Liver (tissue), 9 donors: Measurements from ENCODE around the gene CCNB1IP1. TPM values are rescaled to one million over a fixed set of nuclear protein-coding genes. Genes with fewer than 3 reads are reported as not detected.

Experiments used
- DNase-seq: peaks from one replicate; pipeline ENCODE4 v3.0.0-alpha.2; 2017; ENCODE audit warnings: low spot score
- H3K27ac ChIP-seq, 2 donors: one replicate each; pipeline ENCODE4 v1.7.0; 2013; ENCODE audit warnings: inconsistent platforms in 2 of 2, low read length in 2 of 2, control low read depth in 1 of 2, low read depth in 1 of 2, mild to moderate bottlenecking in 1 of 2
- H3K27me3 ChIP-seq, 4 donors: one replicate each; pipeline versions ENCODE4 v1.6.1 to v1.7.0; 2013; ENCODE audit warnings: low read length in 3 of 4, inconsistent platforms in 1 of 4, mild to moderate bottlenecking in 1 of 4, moderate library complexity in 1 of 4; ENCODE audit not compliant: control insufficient read depth in 4 of 4, insufficient read depth in 4 of 4
- H3K36me3 ChIP-seq, 4 donors: one replicate each; pipeline versions ENCODE4 v1.6.1 to v1.7.0; 2013; ENCODE audit warnings: low read length in 3 of 4, mild to moderate bottlenecking in 3 of 4, low read depth in 1 of 4, moderate library complexity in 1 of 4; ENCODE audit not compliant: control insufficient read depth in 4 of 4, insufficient read depth in 3 of 4
- H3K4me1 ChIP-seq, 4 donors: one replicate each; pipeline versions ENCODE4 v1.6.1 to v1.7.0; 2013; ENCODE audit warnings: low read length in 3 of 4, mild to moderate bottlenecking in 3 of 4, moderate library complexity in 1 of 4; ENCODE audit not compliant: control insufficient read depth in 4 of 4, insufficient read depth in 4 of 4
- H3K4me3 ChIP-seq, 3 donors: one replicate each; pipeline versions ENCODE4 v1.6.1 to v1.7.0; 2013; ENCODE audit warnings: low read length in 3 of 3, control low read depth in 1 of 3, low read depth in 1 of 3, mild to moderate bottlenecking in 1 of 3
- H3K9ac ChIP-seq, 2 donors: one replicate each; pipeline ENCODE4 v1.7.0; 2013; ENCODE audit warnings: low read length in 2 of 2, mild to moderate bottlenecking in 2 of 2, moderate library complexity in 2 of 2, control low read depth in 1 of 2, low read depth in 1 of 2
- H3K9me3 ChIP-seq, 4 donors: one replicate each; pipeline versions ENCODE4 v1.6.1 to v1.7.0; 2013; ENCODE audit warnings: low read length in 3 of 4; ENCODE audit not compliant: control insufficient read depth in 4 of 4
- EGR1 ChIP-seq, 2 donors: IDR thresholded peaks; 2 replicates each; pipeline ENCODE4 v1.6.1; 2016 to 2018; ENCODE audit warnings: antibody characterized with exemption in 2 of 2, low read depth in 2 of 2
- FOXA1 ChIP-seq: IDR thresholded peaks from 2 replicates; pipeline ENCODE4 v1.6.1; 2016; ENCODE audit warnings: antibody characterized with exemption
- FOXA2 ChIP-seq: IDR thresholded peaks from 2 replicates; pipeline ENCODE4 v1.6.1; 2016; ENCODE audit warnings: antibody characterized with exemption
- GABPA ChIP-seq, 2 donors: IDR thresholded peaks in 1 of 2; conservative IDR thresholded peaks in 1 of 2; 2 replicates each; pipeline ENCODE4 v1.6.1; 2016; ENCODE audit warnings: antibody characterized with exemption in 2 of 2, mild to moderate bottlenecking in 1 of 2, moderate library complexity in 1 of 2
- HNF4A ChIP-seq, 2 donors: conservative IDR thresholded peaks; 2 replicates each; pipeline ENCODE4 v1.6.1; 2016; ENCODE audit warnings: antibody characterized with exemption in 2 of 2, mild to moderate bottlenecking in 2 of 2
- HNF4G ChIP-seq: IDR thresholded peaks from 2 replicates; pipeline ENCODE4 v1.6.1; 2016; ENCODE audit warnings: antibody characterized with exemption
- JUND ChIP-seq, 2 donors: IDR thresholded peaks; 2 replicates each; pipeline ENCODE4 v1.6.1; 2016; ENCODE audit warnings: antibody characterized with exemption in 2 of 2
- MAX ChIP-seq: IDR thresholded peaks from 2 replicates; pipeline ENCODE4 v1.6.1; 2016; ENCODE audit warnings: antibody characterized with exemption
- NR2F2 ChIP-seq: IDR thresholded peaks from 2 replicates; pipeline ENCODE4 v1.6.1; 2016; ENCODE audit warnings: antibody characterized with exemption
- RAD21 ChIP-seq, 2 donors: IDR thresholded peaks; 2 replicates each; pipeline ENCODE4 v1.6.1; 2016; ENCODE audit warnings: antibody characterized with exemption in 2 of 2, mild to moderate bottlenecking in 2 of 2
- REST ChIP-seq: IDR thresholded peaks from 2 replicates; pipeline ENCODE4 v1.6.1; 2016; ENCODE audit warnings: antibody characterized with exemption, mild to moderate bottlenecking
- RXRA ChIP-seq, 2 donors: IDR thresholded peaks; 2 replicates each; pipeline ENCODE4 v1.6.1; 2017 to 2018; ENCODE audit warnings: antibody characterized with exemption in 2 of 2, mild to moderate bottlenecking in 1 of 2
- SP1 ChIP-seq: IDR thresholded peaks from 2 replicates; pipeline ENCODE4 v1.6.1; 2018; ENCODE audit warnings: antibody characterized with exemption, mild to moderate bottlenecking
- TAF1 ChIP-seq: conservative IDR thresholded peaks from 2 replicates; pipeline ENCODE4 v1.6.1; 2016; ENCODE audit warnings: antibody characterized with exemption, mild to moderate bottlenecking
- YY1 ChIP-seq: IDR thresholded peaks from 2 replicates; pipeline ENCODE4 v1.6.1; 2016; ENCODE audit warnings: antibody characterized with exemption, mild to moderate bottlenecking
- WGBS: extraction: QIAGEN DNeasy Blood & Tissue Kit; methylation state at CpG from one replicate; pipeline ENCODE4 v1.1.7; 2013; 5-methylcytosine and 5-hydroxymethylcytosine counted together
- polyA plus RNA-seq, 2 donors: library from polyadenylated mRNA; stranded (reverse) in 1 of 2; unstranded in 1 of 2; fragments of 200-250 nt in 1 of 2; fragments of >200 nt in 1 of 2; fragmentation: Nextera tagmentation in 1 of 2; extraction: Ambion mirVana in 1 of 2; gene quantifications; one replicate each; pipeline versions ENCODE4 v1.2.1 to v1.2.3, GENCODE V29; 2013 to 2015
- total RNA-seq, 2 donors: library from RNA; depleted of rRNA; stranded (reverse); fragments of >200 nt; gene quantifications; one replicate each; pipeline ENCODE4 v1.2.3, GENCODE V29; 2014
- TF ChIP-seq, protein P1 (sequence below): IDR thresholded peaks from 2 replicates; pipeline ENCODE4 v1.6.1; 2016; ENCODE audit warnings: antibody characterized with exemption
- TF ChIP-seq, protein P2 (sequence below): fragments of 150-350 bp; IDR thresholded peaks from 2 replicates; pipeline ENCODE4 v1.5.1; 2017; ENCODE audit warnings: improper control_type of control experiment, low read depth, low read length; ENCODE audit not compliant: missing input control
- TF ChIP-seq, protein P3 (sequence below): IDR thresholded peaks from 2 replicates; pipeline ENCODE4 v1.6.1; 2016; ENCODE audit warnings: antibody characterized with exemption
- donor health status: healthy.
- donor health status: healthy.
- donor health status: healthy.
- donor health status: healthy.
- donor health status: healthy.

Gene CCNB1IP1
- total and polyA plus RNA-seq, 4 donors: 14.5 to 31.0 (median 15.7) TPM

DNA sequence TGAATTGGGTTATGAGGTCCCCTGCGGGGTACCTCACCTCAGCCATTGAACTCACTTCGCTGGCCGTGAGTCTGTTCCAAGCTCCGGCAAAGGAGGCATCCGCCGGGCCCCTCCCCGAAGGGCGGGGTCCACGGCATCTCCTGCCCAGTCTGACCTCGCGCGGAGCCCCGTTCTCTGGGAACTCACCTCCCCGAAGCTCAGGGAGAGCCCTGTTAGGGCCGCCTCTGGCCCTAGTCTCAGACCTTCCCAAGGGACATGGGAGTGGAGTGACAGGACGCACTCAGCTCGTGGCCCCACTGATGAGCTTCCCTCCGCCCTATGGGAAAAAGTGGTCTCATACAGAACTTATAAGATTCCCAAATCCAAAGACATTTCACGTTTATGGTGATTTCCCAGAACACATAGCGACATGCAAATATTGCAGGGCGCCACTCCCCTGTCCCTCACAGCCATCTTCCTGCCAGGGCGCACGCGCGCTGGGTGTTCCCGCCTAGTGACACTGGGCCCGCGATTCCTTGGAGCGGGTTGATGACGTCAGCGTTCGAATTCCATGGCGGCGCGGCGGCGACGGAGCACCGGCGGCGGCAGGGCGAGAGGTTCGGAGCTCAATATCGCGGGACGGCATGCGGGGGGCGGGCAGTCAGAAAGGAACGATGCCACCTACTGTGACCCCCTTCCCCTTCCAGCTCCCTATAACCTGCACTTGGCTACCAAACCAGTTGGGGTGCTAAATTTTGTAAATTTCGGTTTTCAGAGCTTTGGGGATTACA, 10.2 kb upstream of the CCNB1IP1 start, which contains the start of gene PARP2:
PARP2 (plus strand) TSS at position 544 of the 770 bp plus-strand sequence; CDS start at position 551, 7 bp downstream.
- peaks cover 1 to 14% (median 7%) of the 10 kb centered on the region in 4 donors for H3K36me3 ChIP-seq
- peaks cover 0 to 8% (median 7%) of the 10 kb centered on the region in 4 donors for H3K4me1 ChIP-seq
- H3K9ac ChIP-seq: peak within 1 kb of the TSS; percentile 96 to 97
- under 1% methylated on average over 50 of the region's 50 CpGs for WGBS
- H3K4me3 ChIP-seq: peak within 1 kb of the TSS; percentile 79 to 92 (median 92)
- no peaks in the 10 kb centered on the region for H3K27me3 ChIP-seq
- peak within 1 kb of the TSS; percentile 86 to 88 for H3K27ac ChIP-seq
- DNase-seq: peak; percentile 93
- TF ChIP-seq RAD21 (IDR thresholded peaks at IDR 0.05): peak in 1 of 2 donors; percentile 13
- peak; percentile 61 to 80 for TF ChIP-seq HNF4A (conservative IDR thresholded peaks at IDR 0.05)
- TF ChIP-seq, protein P1, sequence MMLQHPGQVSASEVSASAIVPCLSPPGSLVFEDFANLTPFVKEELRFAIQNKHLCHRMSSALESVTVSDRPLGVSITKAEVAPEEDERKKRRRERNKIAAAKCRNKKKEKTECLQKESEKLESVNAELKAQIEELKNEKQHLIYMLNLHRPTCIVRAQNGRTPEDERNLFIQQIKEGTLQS: peak; percentile 93
- peak; percentile 88 for TF ChIP-seq MAX
- TF ChIP-seq, protein P2, sequence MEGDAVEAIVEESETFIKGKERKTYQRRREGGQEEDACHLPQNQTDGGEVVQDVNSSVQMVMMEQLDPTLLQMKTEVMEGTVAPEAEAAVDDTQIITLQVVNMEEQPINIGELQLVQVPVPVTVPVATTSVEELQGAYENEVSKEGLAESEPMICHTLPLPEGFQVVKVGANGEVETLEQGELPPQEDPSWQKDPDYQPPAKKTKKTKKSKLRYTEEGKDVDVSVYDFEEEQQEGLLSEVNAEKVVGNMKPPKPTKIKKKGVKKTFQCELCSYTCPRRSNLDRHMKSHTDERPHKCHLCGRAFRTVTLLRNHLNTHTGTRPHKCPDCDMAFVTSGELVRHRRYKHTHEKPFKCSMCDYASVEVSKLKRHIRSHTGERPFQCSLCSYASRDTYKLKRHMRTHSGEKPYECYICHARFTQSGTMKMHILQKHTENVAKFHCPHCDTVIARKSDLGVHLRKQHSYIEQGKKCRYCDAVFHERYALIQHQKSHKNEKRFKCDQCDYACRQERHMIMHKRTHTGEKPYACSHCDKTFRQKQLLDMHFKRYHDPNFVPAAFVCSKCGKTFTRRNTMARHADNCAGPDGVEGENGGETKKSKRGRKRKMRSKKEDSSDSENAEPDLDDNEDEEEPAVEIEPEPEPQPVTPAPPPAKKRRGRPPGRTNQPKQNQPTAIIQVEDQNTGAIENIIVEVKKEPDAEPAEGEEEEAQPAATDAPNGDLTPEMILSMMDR: no peak
- peak; percentile 51 for TF ChIP-seq FOXA2
- peak in 1 of 2 donors; percentile 66 for TF ChIP-seq EGR1 (IDR thresholded peaks at IDR 0.05; ENCODE audit: low read depth in 2 of 2)
- TF ChIP-seq REST: peak; percentile 95
- peak; percentile 90 for TF ChIP-seq SP1
- TF ChIP-seq, protein P3, sequence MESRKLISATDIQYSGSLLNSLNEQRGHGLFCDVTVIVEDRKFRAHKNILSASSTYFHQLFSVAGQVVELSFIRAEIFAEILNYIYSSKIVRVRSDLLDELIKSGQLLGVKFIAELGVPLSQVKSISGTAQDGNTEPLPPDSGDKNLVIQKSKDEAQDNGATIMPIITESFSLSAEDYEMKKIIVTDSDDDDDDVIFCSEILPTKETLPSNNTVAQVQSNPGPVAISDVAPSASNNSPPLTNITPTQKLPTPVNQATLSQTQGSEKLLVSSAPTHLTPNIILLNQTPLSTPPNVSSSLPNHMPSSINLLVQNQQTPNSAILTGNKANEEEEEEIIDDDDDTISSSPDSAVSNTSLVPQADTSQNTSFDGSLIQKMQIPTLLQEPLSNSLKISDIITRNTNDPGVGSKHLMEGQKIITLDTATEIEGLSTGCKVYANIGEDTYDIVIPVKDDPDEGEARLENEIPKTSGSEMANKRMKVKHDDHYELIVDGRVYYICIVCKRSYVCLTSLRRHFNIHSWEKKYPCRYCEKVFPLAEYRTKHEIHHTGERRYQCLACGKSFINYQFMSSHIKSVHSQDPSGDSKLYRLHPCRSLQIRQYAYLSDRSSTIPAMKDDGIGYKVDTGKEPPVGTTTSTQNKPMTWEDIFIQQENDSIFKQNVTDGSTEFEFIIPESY: peak; percentile 95
- TF ChIP-seq YY1: peak; percentile 96
- peak; percentile 63 for TF ChIP-seq FOXA1
- TF ChIP-seq RXRA (IDR thresholded peaks at IDR 0.05): peak; percentile 87 to 89
- TF ChIP-seq JUND (IDR thresholded peaks at IDR 0.05): peak; percentile 62 to 72
- peak in 1 of 2 donors; percentile 13 for TF ChIP-seq GABPA (IDR thresholded peaks at IDR 0.05 in 1 of 2, conservative IDR thresholded peaks at IDR 0.05 in 1 of 2)
- peak; percentile 41 for TF ChIP-seq HNF4G
- TF ChIP-seq NR2F2: peak; percentile 90
- peak; percentile 86 for TF ChIP-seq TAF1
- H3K9me3 ChIP-seq: no peaks in the 10 kb centered on the region
